GM23248 (cell line): ENCODE measurements around the gene TMEM72. TPM values are rescaled to one million over a fixed set of nuclear protein-coding genes. Genes with fewer than 3 reads are reported as not detected.
A peak's percentile ranks its signal among the peaks of the same experiment; 100 is the strongest.

Source experiments
- DNase-seq: peaks from one replicate; pipeline ENCODE4 v3.0.0-alpha.2; 2015
- H2AFZ ChIP-seq: fragments of 200-600 bp; sonication (generic); 2 replicates; pipeline ENCODE4 v1.6.1; 2016; ENCODE audit warnings: antibody characterized with exemption
- H3F3A ChIP-seq: fragments of 200-600 bp; sonication (generic); 2 replicates; pipeline ENCODE4 v1.6.1; 2016; ENCODE audit warnings: mild to moderate bottlenecking, antibody characterized with exemption, mixed run types; ENCODE audit not compliant: insufficient read depth
- H3K27ac ChIP-seq: fragments of 200-600 bp; sonication (generic); 2 replicates; pipeline ENCODE4 v1.5.1; 2016; ENCODE audit warnings: mild to moderate bottlenecking
- H3K27me3 ChIP-seq: fragments of 200-600 bp; sonication (generic); replicated peaks from 2 replicates; pipeline ENCODE4 v1.6.1; 2016; ENCODE audit warnings: mild to moderate bottlenecking; ENCODE audit not compliant: insufficient read depth
- H3K36me3 ChIP-seq: fragments of 200-600 bp; sonication (generic); 2 replicates; pipeline ENCODE4 v1.6.1; 2016; ENCODE audit warnings: low read depth, mild to moderate bottlenecking
- H3K4me1 ChIP-seq: fragments of 200-600 bp; sonication (generic); 2 replicates; pipeline ENCODE4 v1.6.1; 2016; ENCODE audit warnings: mild to moderate bottlenecking; ENCODE audit not compliant: insufficient read depth
- H3K4me2 ChIP-seq: fragments of 200-600 bp; sonication (generic); one replicate; pipeline ENCODE4 v1.6.1; 2016; ENCODE audit warnings: mild to moderate bottlenecking; ENCODE audit not compliant: unreplicated experiment
- H3K4me3 ChIP-seq: fragments of 200-600 bp; sonication (generic); 2 replicates; pipeline ENCODE4 v1.5.1; 2016; ENCODE audit warnings: mild to moderate bottlenecking
- H3K79me2 ChIP-seq: fragments of 200-600 bp; sonication (generic); 2 replicates; pipeline ENCODE4 v1.6.1; 2016; ENCODE audit warnings: mild to moderate bottlenecking; ENCODE audit not compliant: insufficient read depth
- H3K9ac ChIP-seq: fragments of 200-600 bp; sonication (generic); 2 replicates; pipeline ENCODE4 v1.6.1; 2016; ENCODE audit warnings: mild to moderate bottlenecking
- H3K9me2 ChIP-seq: fragments of 200-600 bp; sonication (generic); 2 replicates; pipeline ENCODE4 v1.6.1; 2016; ENCODE audit warnings: mixed run types, mild to moderate bottlenecking, moderate library complexity; ENCODE audit not compliant: insufficient read depth
- H3K9me3 ChIP-seq: fragments of 200-600 bp; sonication (generic); one replicate; pipeline ENCODE4 v1.6.1; 2017; ENCODE audit warnings: low read depth
- H4K20me1 ChIP-seq: fragments of 200-600 bp; sonication (generic); 2 replicates; pipeline ENCODE4 v1.6.0; 2016; ENCODE audit not compliant: insufficient read depth
- EZH2 ChIP-seq: fragments of 200-600 bp; sonication (generic); IDR thresholded peaks from 2 replicates; pipeline ENCODE4 v1.6.1; 2018; ENCODE audit warnings: antibody characterized with exemption, mild to moderate bottlenecking; ENCODE audit not compliant: insufficient read depth, poor library complexity, severe bottlenecking
- EZH2phosphoT487 ChIP-seq: fragments of 200-600 bp; sonication (generic); IDR thresholded peaks from 2 replicates; pipeline ENCODE4 v1.6.1; 2018; ENCODE audit warnings: antibody characterized with exemption, moderate library complexity, mild to moderate bottlenecking, low read depth; ENCODE audit not compliant: insufficient read depth
- WGBS, 2 experiments: methylation state at CpG; one replicate each; pipeline ENCODE4 v1.1.6; 2015 to 2017; ENCODE audit warnings: low lambda C conversion rate in 2 of 2, low coverage in 1 of 2; ENCODE audit errors: missing lambda C conversion rate in 2 of 2; 5-methylcytosine and 5-hydroxymethylcytosine counted together
- in situ Hi-C: fragments of 300-500 bp; cut with MboI; formaldehyde crosslinking; loops from 2 replicates; pipeline ENCODE4 v1.15.0; 2020
- polyA plus RNA-seq: library from polyadenylated mRNA; unstranded; fragments of >200 nt; fragmentation: Nextera tagmentation; extraction: Ambion mirVana; gene quantifications from 2 replicates; pipeline ENCODE4 v1.2.1, GENCODE V29; 2016
- total RNA-seq: library from RNA; depleted of rRNA; stranded (reverse); fragments of >200 nt; shearing (Covaris generic); gene quantifications from 2 replicates; pipeline ENCODE4 v1.2.3, GENCODE V29; 2014

Gene TMEM72
- total and polyA plus RNA-seq, 2 experiments from 2014 or later = not detected

GRCh38 chr10:44972874-44973306 is 61.8 kb downstream of the TMEM72 start:
- no peaks in the 10 kb centered on the region for H4K20me1 ChIP-seq
- no peaks in the 10 kb centered on the region for H3K27me3 ChIP-seq
- DNase-seq = no peak
- no peak overlapping the region for H3K4me2 ChIP-seq
- in situ Hi-C loops = no loop called here
- H3F3A ChIP-seq = no peaks in the 10 kb centered on the region
- H2AFZ ChIP-seq = no peak overlapping the region
- H3K36me3 ChIP-seq = no peaks in the 10 kb centered on the region
- no peak overlapping the region for H3K4me3 ChIP-seq
- H3K9me2 ChIP-seq = no peaks in the 10 kb centered on the region
- H3K79me2 ChIP-seq = no peaks in the 10 kb centered on the region
- WGBS, 2 experiments = 78 to 84% methylated on average over 6 of the region's 6 CpGs
- H3K9ac ChIP-seq = no peak overlapping the region
- peaks cover 8% of the 10 kb centered on the region; the same call in 1 of the 2 replicates for H3K4me1 ChIP-seq
- H3K27ac ChIP-seq = no peak overlapping the region
- no peaks in the 10 kb centered on the region for H3K9me3 ChIP-seq
- TF ChIP-seq EZH2 (no peak), EZH2phosphoT487 (no peak)

GRCh38 chr10:44973323-44974081 is 62.4 kb downstream of the TMEM72 start:
- no peak overlapping the region for H3K4me3 ChIP-seq
- H3K9ac ChIP-seq = no peak overlapping the region
- H3K9me3 ChIP-seq = no peaks in the 10 kb centered on the region
- no peaks in the 10 kb centered on the region for H3K36me3 ChIP-seq
- H3K27me3 ChIP-seq = no peaks in the 10 kb centered on the region
- H3K79me2 ChIP-seq = no peaks in the 10 kb centered on the region
- DNase-seq = no peak
- in situ Hi-C loops = no loop called here
- no peaks in the 10 kb centered on the region for H3K9me2 ChIP-seq
- H2AFZ ChIP-seq = peak overlapping the region; percentile 96; the same call in 1 of the 2 replicates
- H4K20me1 ChIP-seq = no peaks in the 10 kb centered on the region
- WGBS, 2 experiments = 90 to 91% methylated on average over 18 of the region's 18 CpGs
- no peak for TF ChIP-seq EZH2phosphoT487
- TF ChIP-seq EZH2 = no peak
- H3K27ac ChIP-seq = no peak overlapping the region
- peaks cover 14% of the 10 kb centered on the region for H3K4me1 ChIP-seq
- H3F3A ChIP-seq = no peaks in the 10 kb centered on the region
- no peak overlapping the region for H3K4me2 ChIP-seq

GRCh38 chr10:44974082-44974627 is 63.0 kb downstream of the TMEM72 start:
- Histone ChIP-seq H2AFZ (peak overlapping the region; percentile 96), H3K36me3 (no peaks in the 10 kb centered on the region), H3K27ac (peak overlapping the region; percentile 37; the same call in 1 of the 2 replicates), H3K9me3 (no peaks in the 10 kb centered on the region), H3K27me3 (no peaks in the 10 kb centered on the region), H3K4me3 (peak overlapping the region; percentile 75), H3K9me2 (no peaks in the 10 kb centered on the region), H4K20me1 (no peaks in the 10 kb centered on the region), H3K4me1 (peaks cover 21% of the 10 kb centered on the region), H3K4me2 (peak overlapping the region; percentile 80), H3F3A (no peaks in the 10 kb centered on the region), H3K9ac (peak overlapping the region; percentile 82), H3K79me2 (no peaks in the 10 kb centered on the region)
- DNase-seq = no peak
- 17 to 46% methylated on average over 2 to 7 of the region's 7 CpGs for WGBS, 2 experiments
- in situ Hi-C loops = no loop called here
- no peak for TF ChIP-seq EZH2phosphoT487
- TF ChIP-seq EZH2 = no peak

GRCh38 chr10:44974628-44975430 is 63.7 kb downstream of the TMEM72 start:
- Histone ChIP-seq H3K79me2 (no peaks in the 10 kb centered on the region), H4K20me1 (no peaks in the 10 kb centered on the region), H3K9me3 (no peaks in the 10 kb centered on the region), H2AFZ (peak overlapping the region; percentile 96), H3K36me3 (no peaks in the 10 kb centered on the region), H3K4me3 (peak overlapping the region; percentile 75), H3F3A (no peaks in the 10 kb centered on the region), H3K4me2 (peak overlapping the region; percentile 80), H3K9me2 (no peaks in the 10 kb centered on the region), H3K9ac (peak overlapping the region; percentile 82), H3K27me3 (no peaks in the 10 kb centered on the region), H3K4me1 (peaks cover 24% of the 10 kb centered on the region), H3K27ac (peak overlapping the region; percentile 37)
- TF ChIP-seq EZH2phosphoT487 = no peak
- in situ Hi-C loops = loop anchor here (25.0 kb wide), 1 partner anchor 1313 kb away; no protein-coding TSS in a partner anchor
- WGBS, 2 experiments = 1 to 2% methylated on average over 43 of the region's 46 CpGs
- peak; percentile 82 for DNase-seq
